Measurements from ENCODE around the gene GPR3.
"Not testable (repeated sequence)": the region's sequence is repeated elsewhere in the genome, so short reads cannot be mapped to it uniquely, and the experiment has no call there.

The GPR3 gene

GRCh38 chr1:27399251-27400025 lies 7.0 kb downstream of the GPR3 start:
- no peak for DNase-seq (ENCODE audit: low read depth, low spot score)

DNA sequence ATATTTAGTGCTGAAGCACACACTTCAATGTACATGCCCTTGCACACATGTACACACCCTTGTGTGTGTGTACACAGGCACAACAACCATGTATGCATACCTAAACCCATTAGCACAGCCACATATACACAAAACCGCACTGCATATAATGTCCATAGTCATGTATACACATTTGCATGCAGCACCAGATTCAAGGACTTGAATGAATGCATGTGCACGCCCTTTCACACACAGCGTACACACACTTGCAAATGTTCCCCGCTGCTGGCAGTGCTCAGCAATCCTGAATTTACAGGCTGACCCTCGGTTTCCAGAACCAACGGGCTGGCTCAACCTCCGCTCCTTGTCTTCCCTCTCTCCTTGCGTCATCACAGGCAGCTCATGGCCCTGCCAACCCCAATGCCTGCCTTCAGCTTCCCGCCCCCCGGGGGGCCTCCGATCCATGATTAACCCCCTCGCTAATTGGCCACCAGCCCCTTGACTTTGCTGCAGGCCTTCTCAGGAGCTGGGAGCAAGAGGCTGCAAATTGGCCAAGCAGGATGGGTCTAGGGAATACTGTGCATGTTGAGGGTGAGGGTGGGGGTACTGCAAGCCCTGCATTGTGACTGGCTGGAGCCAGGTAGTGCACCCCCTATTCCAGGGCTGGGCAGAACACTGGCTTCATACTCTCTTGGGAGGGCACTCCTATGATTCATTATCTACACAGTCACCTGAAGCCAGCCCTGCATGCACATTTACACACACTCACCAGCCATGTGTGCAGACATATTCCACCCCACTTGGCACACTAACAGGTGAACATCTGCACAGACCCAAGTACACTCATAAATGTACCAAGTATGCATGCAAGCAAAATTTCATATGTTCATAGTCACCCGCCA lies 7.9 kb downstream of the GPR3 start:
- no peak for DNase-seq (ENCODE audit: low read depth, low spot score)

- DNase-seq (ENCODE audit: low read depth, low spot score), result no peak
These were observed 8.5 kb downstream of the GPR3 start for GRCh38 chr1:27400963-27401341.

DNA sequence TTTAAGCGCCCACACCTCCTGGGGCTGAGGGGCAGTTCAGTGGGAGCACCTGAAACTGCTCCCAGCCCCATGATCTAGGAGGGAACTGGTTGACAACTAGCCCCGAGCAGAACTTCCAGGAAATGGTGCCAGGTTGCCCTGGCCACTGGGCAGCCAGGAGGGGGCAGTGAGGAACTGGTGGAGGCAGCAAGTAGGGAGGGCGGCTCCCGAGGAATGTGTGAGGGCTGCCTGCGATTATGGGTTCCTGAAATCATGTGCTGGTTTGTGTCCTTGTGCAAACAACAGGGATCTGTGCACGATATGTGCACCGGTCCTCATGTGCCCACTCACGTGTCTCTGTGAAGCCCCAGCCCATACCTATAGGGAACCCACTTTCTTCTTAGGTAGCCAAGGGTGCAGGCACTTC lies 9.9 kb downstream of the GPR3 start:
- no peak for DNase-seq (ENCODE audit: low read depth, low spot score)

- DNase-seq (ENCODE audit: low read depth, low spot score), result no peak
These were observed 10.8 kb downstream of the GPR3 start for GRCh38 chr1:27403065-27403726.

GRCh38 chr1:27403931-27404330 lies 11.5 kb downstream of the GPR3 start:
- no peak for DNase-seq (ENCODE audit: low read depth, low spot score)

GRCh38 chr1:27405074-27405473 lies 12.7 kb downstream of the GPR3 start:
- DNase-seq (ENCODE audit: low read depth, low spot score), result no peak

DNA sequence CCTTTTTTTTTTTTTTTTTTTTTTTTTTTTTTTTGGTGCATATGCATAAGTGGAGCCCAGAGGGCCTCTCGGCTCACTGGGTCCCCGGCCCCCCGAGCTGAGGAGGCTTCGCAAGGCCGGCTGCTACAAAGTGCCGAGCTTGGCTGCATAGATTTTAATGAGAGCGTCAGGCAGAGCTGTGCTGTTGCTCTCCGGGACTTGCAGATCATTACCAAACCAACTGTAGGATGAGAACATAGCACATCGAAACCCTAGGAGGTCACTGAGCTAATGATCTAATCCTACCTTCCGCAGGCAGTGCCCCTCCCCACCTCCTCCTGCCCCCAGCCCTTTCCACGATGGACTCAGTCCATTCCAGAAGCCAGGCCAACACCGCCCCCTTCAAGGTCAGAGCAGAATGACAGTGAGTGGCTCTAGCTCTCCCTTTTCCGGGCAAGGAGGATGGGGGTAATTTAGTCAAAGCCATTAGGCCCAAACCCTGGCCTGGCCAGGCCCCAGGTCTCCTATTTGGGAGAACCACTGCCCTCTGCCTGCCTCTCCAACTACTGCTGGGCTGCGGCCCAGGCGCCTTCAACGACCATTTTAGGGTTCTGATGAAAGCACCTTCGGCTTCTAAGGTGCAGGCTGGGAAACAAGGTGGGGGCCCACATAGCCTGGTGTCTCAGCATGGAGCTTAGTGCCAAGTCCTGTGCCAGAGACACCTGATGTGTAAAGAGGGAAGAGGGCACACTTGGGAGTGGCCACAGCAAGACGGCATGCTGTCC lies 13.4 kb downstream of the GPR3 start:
- DNase-seq (ENCODE audit: low read depth, low spot score), result not testable (repeated sequence)

DNA sequence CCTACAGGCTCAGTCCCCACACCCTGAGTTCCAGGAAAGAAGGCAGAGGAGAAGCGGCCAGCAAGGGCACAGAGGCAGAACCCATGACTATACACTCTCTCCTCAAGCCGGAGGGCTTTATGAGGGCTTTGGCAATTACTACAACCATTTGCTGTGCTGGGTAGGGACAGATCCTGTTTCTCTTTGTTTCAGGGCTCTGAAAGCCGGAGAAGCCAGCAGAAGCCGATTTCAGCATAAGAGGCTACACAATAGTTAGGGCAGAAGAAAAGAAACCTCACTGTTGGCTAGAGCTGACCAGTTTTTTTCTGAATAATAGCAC lies 13.9 kb downstream of the GPR3 start:
- DNase-seq (ENCODE audit: low read depth, low spot score), result no peak

- not testable (repeated sequence) for DNase-seq (ENCODE audit: low read depth, low spot score)
These were observed 14.4 kb downstream of the GPR3 start for GRCh38 chr1:27406791-27407190.

- DNase-seq (ENCODE audit: low read depth, low spot score), result no peak
These were observed 15.7 kb downstream of the GPR3 start for GRCh38 chr1:27408151-27408550.

DNA sequence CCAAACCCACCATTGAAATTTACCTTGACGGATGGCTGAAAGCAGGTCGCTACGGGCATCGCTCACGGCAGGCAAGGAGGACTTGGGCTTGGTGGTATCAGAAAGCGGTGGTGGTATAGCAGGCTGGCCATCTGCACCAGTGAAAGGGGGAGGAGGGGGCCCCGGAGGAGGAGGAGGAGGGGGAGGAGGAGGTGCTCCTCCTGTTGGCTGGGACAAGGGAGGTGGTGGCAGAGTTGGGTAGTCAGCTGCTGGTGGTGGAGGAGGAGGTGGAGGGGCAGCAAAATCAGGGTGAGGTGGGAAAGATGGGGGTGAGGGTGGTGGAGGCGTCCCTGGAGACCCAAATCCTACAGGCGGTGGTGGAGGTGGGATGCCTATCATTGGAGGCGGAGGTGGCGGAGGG lies 17.2 kb downstream of the GPR3 start:
- DNase-seq (ENCODE audit: low read depth, low spot score), result no peak

DNA sequence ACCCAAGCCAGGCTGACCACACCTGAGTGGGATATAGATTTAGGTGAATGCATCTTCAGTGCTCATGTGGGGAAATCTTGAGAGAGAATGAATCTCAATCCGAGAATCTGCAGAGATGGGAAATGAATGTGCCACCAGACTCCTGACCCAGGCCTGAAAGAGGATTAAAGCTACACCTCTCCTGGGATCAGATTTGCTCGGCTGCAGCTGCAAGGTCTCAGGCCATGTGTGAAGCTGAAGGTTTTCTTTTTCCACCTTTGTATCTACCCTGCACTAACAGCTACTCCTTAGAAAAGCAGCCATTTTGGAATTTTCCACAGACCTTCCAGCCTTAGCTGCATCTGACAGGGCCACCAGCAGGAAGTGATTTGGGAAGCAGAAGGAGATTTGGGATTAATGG lies 18.3 kb downstream of the GPR3 start:
- no peak for DNase-seq (ENCODE audit: low read depth, low spot score)

GRCh38 chr1:27412502-27412901 lies 20.1 kb downstream of the GPR3 start:
- no peak for DNase-seq (ENCODE audit: low read depth, low spot score)

DNA sequence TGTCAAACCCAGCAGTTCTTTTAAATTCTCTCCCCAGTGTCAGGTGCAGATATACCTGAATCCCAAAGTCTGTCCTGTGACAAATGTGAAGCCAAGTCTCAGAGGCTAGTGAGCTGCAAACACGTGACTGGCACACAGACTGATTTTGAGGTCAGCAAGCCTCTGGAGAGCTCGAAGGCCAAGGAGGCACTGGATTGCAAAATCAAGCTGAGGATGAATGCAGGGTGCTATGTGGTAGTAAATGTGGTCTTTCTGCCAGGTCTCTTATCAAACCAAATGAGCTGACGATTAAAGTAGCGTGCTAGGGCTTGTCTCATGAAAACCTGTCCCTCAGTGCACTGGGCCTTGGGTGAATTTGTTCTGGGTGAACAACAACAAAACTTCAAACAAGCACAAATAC lies 20.6 kb downstream of the GPR3 start:
- no peak for DNase-seq (ENCODE audit: low read depth, low spot score)

- no peak for DNase-seq (ENCODE audit: low read depth, low spot score)
These were observed 21.7 kb downstream of the GPR3 start for GRCh38 chr1:27414091-27414490.

DNA sequence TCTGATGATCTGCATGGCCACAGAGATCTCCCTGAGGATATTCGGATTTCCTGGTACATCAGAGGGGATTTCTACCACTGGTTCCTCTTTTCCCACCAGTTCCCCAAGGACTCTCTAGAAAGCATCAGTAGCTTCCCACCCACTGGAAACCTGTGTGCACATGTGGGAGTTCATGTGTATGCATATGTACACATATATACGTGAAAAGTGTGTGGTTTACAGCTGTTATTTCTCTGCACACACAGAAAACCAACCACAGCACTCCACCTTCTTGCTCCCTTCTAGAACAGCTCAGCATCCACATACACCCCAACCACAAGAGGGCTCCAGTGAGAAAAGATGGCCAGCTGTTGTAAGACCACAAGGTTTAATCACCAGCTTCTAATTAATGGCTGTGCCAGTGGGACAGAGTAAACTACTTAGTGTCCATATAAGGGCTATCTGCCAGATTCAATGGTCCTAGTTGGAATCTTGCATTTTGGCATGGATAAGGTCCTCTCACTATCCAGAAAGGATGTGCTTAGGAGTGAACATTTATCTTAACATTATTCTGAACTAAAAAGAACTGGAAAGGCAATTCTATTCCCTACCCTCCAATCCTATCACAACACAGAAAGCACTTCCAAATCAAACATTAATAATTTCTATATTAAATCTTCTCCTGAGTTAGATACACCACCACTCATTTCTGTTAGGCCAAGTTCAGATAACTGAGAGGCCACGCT lies 24.1 kb downstream of the GPR3 start:
- DNase-seq (ENCODE audit: low read depth, low spot score), result peak; percentile 28

DNA sequence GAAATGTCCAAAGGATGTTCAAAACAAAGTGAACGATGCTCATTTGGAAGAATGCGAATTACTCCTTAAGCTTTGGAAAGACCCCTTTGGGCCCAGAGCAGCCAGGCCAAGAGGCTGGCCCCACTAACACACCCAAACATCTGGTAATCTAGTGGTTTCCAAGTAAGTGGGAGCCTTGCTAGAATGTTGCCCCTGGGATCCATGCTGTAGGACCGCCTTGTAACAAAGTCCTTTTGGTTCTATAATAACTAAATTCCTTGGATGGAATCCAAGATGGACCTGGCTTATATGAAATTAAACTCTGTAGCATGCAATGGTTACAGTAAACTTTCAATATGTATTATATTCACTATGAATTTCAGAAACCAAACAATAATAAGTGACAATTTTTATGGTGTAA lies 25.3 kb downstream of the GPR3 start:
- DNase-seq (ENCODE audit: low read depth, low spot score), result no peak

DNA sequence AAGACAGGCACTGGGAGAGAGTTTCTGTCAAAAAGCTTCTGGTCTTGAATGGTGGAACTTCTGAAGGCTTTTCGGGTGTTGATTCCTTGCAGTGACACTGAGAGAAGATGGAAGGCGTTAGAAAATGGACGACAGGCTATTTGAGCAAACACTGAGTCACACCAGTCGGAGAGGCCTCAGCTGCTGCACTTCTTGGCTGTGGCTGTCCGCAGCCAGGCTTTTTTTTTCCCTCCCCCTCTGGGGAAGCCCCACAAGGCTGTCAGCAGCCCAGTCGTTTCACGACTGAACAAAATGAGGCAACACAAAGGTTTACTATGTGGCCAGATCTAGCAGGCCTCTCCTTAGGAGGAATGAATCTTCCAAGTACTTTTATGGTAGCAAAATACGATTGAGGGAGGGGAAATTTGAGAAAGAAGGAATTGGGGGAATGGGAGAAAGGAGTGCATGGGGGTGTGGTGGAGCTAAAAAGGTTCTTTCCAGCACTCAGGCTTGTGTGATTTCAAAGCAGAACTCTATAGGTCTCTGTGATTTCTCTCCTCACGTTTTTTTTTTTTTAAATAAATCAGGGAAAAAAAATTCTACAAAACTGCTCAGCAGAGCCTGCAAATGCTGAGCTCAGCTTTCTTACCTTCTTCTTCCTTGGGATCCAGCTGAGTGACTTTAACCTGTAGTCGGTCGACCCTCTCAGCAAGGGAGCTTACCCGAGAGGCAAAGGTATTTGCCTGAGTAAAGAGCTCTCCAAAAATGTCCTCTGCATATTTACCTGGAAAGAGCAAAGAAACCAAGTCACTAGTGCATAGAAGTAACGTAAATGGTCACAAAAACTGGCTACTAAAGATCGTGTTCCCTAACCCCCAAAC lies 26.1 kb downstream of the GPR3 start:
- peak; percentile 12 for DNase-seq (ENCODE audit: low read depth, low spot score)

- no peak for DNase-seq (ENCODE audit: low read depth, low spot score)
These were observed 31.3 kb downstream of the GPR3 start for GRCh38 chr1:27423709-27424108.

Data from activated CD4-positive, CD25-positive, alpha-beta regulatory T cell treated with anti-CD3 and anti-CD28 coated beads, Interleukin-2, amount 50 U/mL, for 16 hours (primary cell).